GM12878 (cell line): ENCODE measurements around the gene DKK3. TPM values are rescaled to one million over a fixed set of nuclear protein-coding genes. Genes with fewer than 3 reads are reported as not detected.

Experiments
- ATAC-seq: fragments of 200-7000 bp; cut with Tn5 transposase; 3 replicates; pipeline ENCODE4 v1.9.1; 2020; ENCODE audit warnings: mild to moderate bottlenecking, moderate library complexity
- BruUV-seq: library from RNA; stranded (reverse); fragments of 400-500 nt; replicated peaks from 2 replicates; lab custom pipeline; 2021; lab: Mats Ljungman, UMichigan
- CTCF ChIA-PET: fragments of 300-600 bp; sonication (Branson Sonifier 250); formaldehyde crosslinking; extraction: SDS; loops from one replicate; lab custom pipeline; 2021; ENCODE audit warnings: inconsistent platforms; lab: Yijun Ruan, JAX
- POLR2A ChIA-PET: fragments of 350-600 bp; formaldehyde crosslinking; extraction: SDS; loops from one replicate; lab custom pipeline; 2021; ENCODE audit warnings: inconsistent platforms; lab: Charles Lee
- RAD21 ChIA-PET: fragments of 300-600 bp; sonication (Branson Sonifier 250); formaldehyde crosslinking; loops from one replicate; lab custom pipeline; 2023; ENCODE audit warnings: antibody characterized with exemption; ENCODE audit not compliant: unreplicated experiment; lab: Charles Lee
- SMC1A ChIA-PET: fragments of 300-600 bp; sonication (Branson Sonifier 250); formaldehyde crosslinking; loops from one replicate; lab custom pipeline; 2023; ENCODE audit not compliant: unreplicated experiment, uncharacterized antibody; lab: Charles Lee
- DNase-seq: peaks from one replicate; pipeline ENCODE4 v3.0.0-alpha.2; 2011; ENCODE audit warnings: low read depth, low spot score
- FAIRE-seq: peaks from 3 replicates; lab custom pipeline; 2011; peaks lifted over from hg19 to GRCh38; lab: Jason Lieb, UNC
- H2AFZ ChIP-seq: 2 replicates; pipeline ENCODE4 v1.6.0; 2011; ENCODE audit warnings: low read depth, low read length, control low read depth; ENCODE audit not compliant: control insufficient read depth
- H3K27ac ChIP-seq: 2 replicates; pipeline ENCODE4 v1.5.1; 2011; ENCODE audit warnings: control low read depth; ENCODE audit not compliant: control insufficient read depth, insufficient read depth
- H3K27me3 ChIP-seq, 2 experiments: replicated peaks in 1 of 2; 2 replicates each; pipeline versions ENCODE4 v1.6.0 to v1.6.1; 2011; ENCODE audit warnings: low read length in 1 of 2; ENCODE audit not compliant: control insufficient read depth in 2 of 2, insufficient read depth in 2 of 2
- H3K36me3 ChIP-seq, 2 experiments: 2 replicates each; pipeline ENCODE4 v1.5.1; 2011; ENCODE audit warnings: low read length in 1 of 2; ENCODE audit not compliant: control insufficient read depth in 2 of 2, insufficient read depth in 2 of 2
- H3K4me1 ChIP-seq: 2 replicates; pipeline ENCODE4 v1.6.1; 2011; ENCODE audit warnings: mild to moderate bottlenecking, low read length, moderate library complexity, mixed read lengths; ENCODE audit not compliant: control insufficient read depth, insufficient read depth
- H3K4me2 ChIP-seq: 2 replicates; pipeline ENCODE4 v1.6.0; 2011; ENCODE audit warnings: control low read depth; ENCODE audit not compliant: control insufficient read depth, insufficient read depth
- H3K4me3 ChIP-seq: fragments of 200-600 bp; sonication (generic); 2 replicates; pipeline ENCODE4 v1.5.1; 2016
- H3K79me2 ChIP-seq: 2 replicates; pipeline ENCODE4 v1.6.0; 2011; ENCODE audit warnings: low read length; ENCODE audit not compliant: control insufficient read depth, insufficient read depth
- H3K9ac ChIP-seq: 2 replicates; pipeline ENCODE4 v1.8.0; 2011; ENCODE audit warnings: low read length, control low read depth, mixed read lengths; ENCODE audit not compliant: control insufficient read depth, insufficient read depth
- H3K9me3 ChIP-seq: replicated peaks from 3 replicates; pipeline ENCODE4 v1.5.1; 2011; ENCODE audit warnings: mild to moderate bottlenecking, low read length; ENCODE audit not compliant: control insufficient read depth, insufficient read depth
- H4K20me1 ChIP-seq: 2 replicates; pipeline ENCODE4 v1.6.0; 2011; ENCODE audit not compliant: control insufficient read depth, insufficient read depth
- ATF7 ChIP-seq: fragments of 450-650 bp; IDR thresholded peaks from 2 replicates; pipeline ENCODE4 v1.6.1; 2016; ENCODE audit warnings: low read depth, mild to moderate bottlenecking
- BACH1 ChIP-seq: fragments of 450-650 bp; IDR thresholded peaks from 2 replicates; pipeline ENCODE4 v1.6.1; 2017; ENCODE audit warnings: mild to moderate bottlenecking, borderline replicate concordance
- CBFB ChIP-seq: IDR thresholded peaks from 2 replicates; pipeline ENCODE4 v1.6.1; 2016; ENCODE audit warnings: antibody characterized with exemption, low read depth
- CEBPB ChIP-seq, 2 experiments: fragments of 150-350 bp in 1 of 2; IDR thresholded peaks; 2 replicates each; pipeline ENCODE4 v1.6.1; 2012 to 2014; ENCODE audit warnings: low read depth in 2 of 2, low read length in 2 of 2, borderline replicate concordance in 1 of 2, inconsistent platforms in 1 of 2
- CHD2 ChIP-seq: IDR thresholded peaks from 2 replicates; pipeline ENCODE4 v1.6.1; 2011; ENCODE audit warnings: low read depth, low read length, improper control_type of control experiment, borderline replicate concordance
- MYB ChIP-seq: fragments of 150-350 bp; IDR thresholded peaks from 2 replicates; pipeline ENCODE4 v1.6.1; 2014; ENCODE audit warnings: mild to moderate bottlenecking, low read depth, low read length, borderline replicate concordance
- STAT1 ChIP-seq: fragments of 450-650 bp; conservative IDR thresholded peaks from 2 replicates; pipeline ENCODE4 v1.6.1; 2014; ENCODE audit warnings: antibody characterized with exemption, mild to moderate bottlenecking
- WRNIP1 ChIP-seq: IDR thresholded peaks from 2 replicates; pipeline ENCODE4 v1.6.1; 2011; ENCODE audit warnings: low read depth, low read length, improper control_type of control experiment, borderline replicate concordance
- WGBS: methylation state at CpG from one replicate; pipeline ENCODE4 v1.1.6; 2016; ENCODE audit warnings: low lambda C conversion rate; ENCODE audit not compliant: insufficient replicate concordance, insufficient coverage; ENCODE audit errors: missing lambda C conversion rate; 5-methylcytosine and 5-hydroxymethylcytosine counted together
- in situ Hi-C: fragments of 300-500 bp; cut with MboI; formaldehyde crosslinking; loops from 9 replicates; pipeline ENCODE4 v1.14.3; 2018; ENCODE audit warnings: mixed read lengths
- intact Hi-C: fragments of 100-400 bp; cut with micrococcal nuclease; formaldehyde crosslinking; loops from one replicate; pipeline ENCODE4 v1.14.2; 2022; ENCODE audit not compliant: unreplicated experiment
- polyA plus RNA-seq, 11 experiments: library from polyadenylated mRNA; depleted of rRNA in 4 of 11; unstranded in 6 of 11; stranded (reverse) in 5 of 11; fragments of >200 nt; fragmentation: Nextera tagmentation in 4 of 11; fragmentation: Illumina TruSeq in 1 of 11; extraction: Ambion mirVana in 4 of 11; extraction: Trizol in 1 of 11; gene quantifications; 1 replicate in 1 of 11; 2 replicates in 10 of 11; pipeline versions ENCODE4 v1.2.1 to v1.2.3, GENCODE V29; 2011 to 2016; ENCODE audit warnings: inconsistent platforms in 2 of 11, missing spikeins in 2 of 11, low read depth in 1 of 11
- total RNA-seq, 4 experiments: library from RNA; depleted of rRNA in 3 of 4; stranded (reverse); fragments of >200 nt in 3 of 4; fragmentation: Illumina TruSeq in 1 of 4; extraction: Trizol in 1 of 4; gene quantifications; 2 replicates each; pipeline versions ENCODE4 v1.2.1 to v1.2.3, GENCODE V29; 2013 to 2021
- TF ChIP-seq, protein P1 (sequence below): fragments of 450-650 bp; IDR thresholded peaks from 2 replicates; pipeline ENCODE4 v1.6.1; 2017; ENCODE audit warnings: low read depth, mild to moderate bottlenecking, moderate library complexity
- TF ChIP-seq, protein P2 (sequence below): fragments of 450-650 bp; formaldehyde crosslinking; IDR thresholded peaks from 2 replicates; pipeline ENCODE4 v1.4.0; 2022; ENCODE audit warnings: mild to moderate bottlenecking, moderate library complexity
- TF ChIP-seq, protein P3 (sequence below): IDR thresholded peaks from 2 replicates; pipeline ENCODE4 v1.6.1; 2012; ENCODE audit warnings: low read depth, low read length, improper control_type of control experiment

The DKK3 gene
- total and polyA plus RNA-seq, 10 of the 15 experiments (the other 5 are each of a cell fraction or from before 2014, with no cell fraction given), result 0.07 to 0.16 (median 0.15) TPM; not detected in 7

- intact Hi-C loops, result no loop called here
Measured at GRCh38 chr11:11980841-11981308, 27.6 kb downstream of the DKK3 start.

DNA sequence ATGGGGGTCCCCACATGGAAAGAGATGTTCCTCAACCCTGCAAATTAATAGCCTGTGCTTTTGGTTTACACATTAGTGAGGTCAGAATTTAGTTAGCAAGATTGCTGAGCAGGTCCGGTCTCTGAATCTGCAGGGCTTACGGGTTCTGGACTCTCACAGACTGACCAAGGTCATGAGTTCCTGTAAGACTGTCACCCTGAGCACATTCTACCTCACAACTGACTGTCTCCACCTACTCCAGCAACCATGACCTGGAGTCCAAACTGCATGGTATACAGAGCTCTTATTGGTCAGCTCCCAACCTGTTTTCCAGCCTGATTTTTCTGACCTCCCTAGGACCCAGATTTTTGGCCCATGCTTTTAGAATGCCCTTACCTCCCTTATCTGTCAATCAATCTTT, 28.2 kb downstream of the DKK3 start:
- ChIA-PET SMC1A (no interaction called here), CTCF (interaction anchor here (1.6 kb wide), 1 partner anchor 32 kb away, joined by 4 read pairs; no protein-coding TSS in a partner anchor), POLR2A (no interaction called here), RAD21 (no interaction called here)
- H3K4me1 ChIP-seq, result no peaks in the 10 kb centered on the region
- 74% methylated on average over 2 of the region's 2 CpGs for WGBS
- ATAC-seq (no peak), DNase-seq (no peak), FAIRE-seq (no peak)
- in situ Hi-C loops, result no loop called here
- no peak overlapping the region for H2AFZ ChIP-seq
- BruUV-seq, result no TSS peak
- no peaks in the 10 kb centered on the region for H3K9me3 ChIP-seq
- H3K36me3 ChIP-seq, result no peaks in the 10 kb centered on the region
- intact Hi-C loops, result no loop called here
- no peak overlapping the region for H3K27ac ChIP-seq
- TF ChIP-seq, protein P1, sequence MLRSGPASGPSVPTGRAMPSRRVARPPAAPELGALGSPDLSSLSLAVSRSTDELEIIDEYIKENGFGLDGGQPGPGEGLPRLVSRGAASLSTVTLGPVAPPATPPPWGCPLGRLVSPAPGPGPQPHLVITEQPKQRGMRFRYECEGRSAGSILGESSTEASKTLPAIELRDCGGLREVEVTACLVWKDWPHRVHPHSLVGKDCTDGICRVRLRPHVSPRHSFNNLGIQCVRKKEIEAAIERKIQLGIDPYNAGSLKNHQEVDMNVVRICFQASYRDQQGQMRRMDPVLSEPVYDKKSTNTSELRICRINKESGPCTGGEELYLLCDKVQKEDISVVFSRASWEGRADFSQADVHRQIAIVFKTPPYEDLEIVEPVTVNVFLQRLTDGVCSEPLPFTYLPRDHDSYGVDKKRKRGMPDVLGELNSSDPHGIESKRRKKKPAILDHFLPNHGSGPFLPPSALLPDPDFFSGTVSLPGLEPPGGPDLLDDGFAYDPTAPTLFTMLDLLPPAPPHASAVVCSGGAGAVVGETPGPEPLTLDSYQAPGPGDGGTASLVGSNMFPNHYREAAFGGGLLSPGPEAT, result no peak
- TF ChIP-seq CBFB (no peak), CEBPB (IDR thresholded peaks at IDR 0.05; ENCODE audit: borderline replicate concordance in 1 of 2, low read depth in 2 of 2, low read length in 2 of 2) (no peak), MYB (no peak), CHD2 (no peak), STAT1 (no peak), ATF7 (no peak)
- TF ChIP-seq, protein P2, sequence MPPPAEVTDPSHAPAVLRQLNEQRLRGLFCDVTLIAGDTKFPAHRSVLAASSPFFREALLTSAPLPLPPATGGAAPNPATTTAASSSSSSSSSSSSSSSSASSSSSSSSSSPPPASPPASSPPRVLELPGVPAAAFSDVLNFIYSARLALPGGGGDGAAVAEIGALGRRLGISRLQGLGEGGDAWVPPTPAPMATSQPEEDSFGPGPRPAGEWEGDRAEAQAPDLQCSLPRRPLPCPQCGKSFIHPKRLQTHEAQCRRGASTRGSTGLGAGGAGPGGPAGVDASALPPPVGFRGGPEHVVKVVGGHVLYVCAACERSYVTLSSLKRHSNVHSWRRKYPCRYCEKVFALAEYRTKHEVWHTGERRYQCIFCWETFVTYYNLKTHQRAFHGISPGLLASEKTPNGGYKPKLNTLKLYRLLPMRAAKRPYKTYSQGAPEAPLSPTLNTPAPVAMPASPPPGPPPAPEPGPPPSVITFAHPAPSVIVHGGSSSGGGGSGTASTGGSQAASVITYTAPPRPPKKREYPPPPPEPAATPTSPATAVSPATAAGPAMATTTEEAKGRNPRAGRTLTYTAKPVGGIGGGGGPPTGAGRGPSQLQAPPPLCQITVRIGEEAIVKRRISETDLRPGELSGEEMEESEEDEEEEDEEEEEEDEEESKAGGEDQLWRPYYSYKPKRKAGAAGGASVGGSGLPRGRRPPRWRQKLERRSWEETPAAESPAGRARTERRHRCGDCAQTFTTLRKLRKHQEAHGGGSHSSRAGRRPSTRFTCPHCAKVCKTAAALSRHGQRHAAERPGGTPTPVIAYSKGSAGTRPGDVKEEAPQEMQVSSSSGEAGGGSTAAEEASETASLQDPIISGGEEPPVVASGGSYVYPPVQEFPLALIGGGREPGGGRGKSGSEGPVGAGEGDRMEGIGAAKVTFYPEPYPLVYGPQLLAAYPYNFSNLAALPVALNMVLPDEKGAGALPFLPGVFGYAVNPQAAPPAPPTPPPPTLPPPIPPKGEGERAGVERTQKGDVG (CRISPR knock-in tag), result no peak
- no peak overlapping the region for H3K9ac ChIP-seq
- no peaks in the 10 kb centered on the region for H3K79me2 ChIP-seq
- peaks cover 0 to 1% of the 10 kb centered on the region in 2 experiments; a peak in 1 of 4 replicates for H3K27me3 ChIP-seq
- no peaks in the 10 kb centered on the region for H4K20me1 ChIP-seq
- no peak overlapping the region for H3K4me3 ChIP-seq
- H3K4me2 ChIP-seq, result no peak overlapping the region

More at GRCh38 chr11:11980841-11981308, 27.6 kb downstream of the DKK3 start:
- Histone ChIP-seq H3K4me1 (no peaks in the 10 kb centered on the region), H3K79me2 (no peaks in the 10 kb centered on the region), H3K36me3 (no peaks in the 10 kb centered on the region), H3K27me3 (peaks cover 0 to 1% of the 10 kb centered on the region in 2 experiments; a peak in 1 of 4 replicates), H3K9ac (no peak overlapping the region), H3K4me3 (no peak overlapping the region), H2AFZ (no peak overlapping the region), H3K4me2 (no peak overlapping the region), H4K20me1 (no peaks in the 10 kb centered on the region), H3K9me3 (no peaks in the 10 kb centered on the region), H3K27ac (no peak overlapping the region)
- 14% methylated on average over 3 of the region's 3 CpGs for WGBS
- ATAC-seq (no peak), DNase-seq (no peak), FAIRE-seq (no peak)
- no TSS peak for BruUV-seq
- ChIA-PET RAD21 (no interaction called here), CTCF (interaction anchor here (1.6 kb wide), 1 partner anchor 33 kb away, joined by 4 read pairs; no protein-coding TSS in a partner anchor), POLR2A (no interaction called here), SMC1A (no interaction called here)
- no peak for TF ChIP-seq BACH1
- no peak for TF ChIP-seq WRNIP1
- TF ChIP-seq, protein P3, sequence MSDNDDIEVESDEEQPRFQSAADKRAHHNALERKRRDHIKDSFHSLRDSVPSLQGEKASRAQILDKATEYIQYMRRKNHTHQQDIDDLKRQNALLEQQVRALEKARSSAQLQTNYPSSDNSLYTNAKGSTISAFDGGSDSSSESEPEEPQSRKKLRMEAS, result no peak
- in situ Hi-C loops, result no loop called here
